Suppressor macrophage treated with lipopolysaccharide for 4 hours (primary cell): Measurements from ENCODE around the gene RBBP7.

Experiments
- DNase-seq: peaks from one replicate; pipeline ENCODE4 v3.0.0-alpha.2; 2020

RBBP7 gene

DNA sequence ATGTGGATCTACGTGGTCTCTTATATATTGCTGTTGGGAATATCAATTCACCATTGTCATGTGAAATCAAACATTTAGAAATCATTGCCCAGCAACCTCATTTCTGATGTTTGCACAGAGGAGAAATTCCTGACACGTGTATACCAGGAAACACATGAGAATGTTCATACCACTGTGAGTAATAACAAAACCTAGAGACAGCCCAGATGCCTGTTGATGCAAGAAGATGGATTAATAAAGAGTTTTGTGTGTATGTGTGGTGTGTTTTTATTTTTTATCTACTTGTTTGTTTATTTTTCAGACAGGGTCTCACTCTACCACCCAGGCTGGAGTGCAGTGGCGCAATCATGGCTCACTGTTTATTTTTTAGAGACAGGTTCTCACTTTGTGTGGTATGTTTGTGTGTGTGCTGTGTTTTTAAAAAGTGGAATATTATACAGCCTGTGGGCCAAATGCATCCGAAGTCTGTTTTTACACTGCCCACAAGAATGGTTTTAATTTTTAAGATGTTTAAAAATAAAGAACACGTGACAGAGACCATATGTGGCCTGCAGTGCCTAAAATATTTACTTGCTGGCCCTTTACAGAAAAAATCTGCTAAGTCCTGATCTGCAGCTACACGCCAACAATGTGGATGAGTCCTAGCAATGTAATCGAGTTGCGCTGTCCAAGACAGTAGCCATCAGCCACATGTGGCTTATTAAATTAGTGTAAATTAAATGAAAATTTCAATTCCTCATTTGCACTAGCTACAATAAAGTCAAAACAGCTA is 44.7 kb downstream of the RBBP7 start:
- DNase-seq: no peak

DNA sequence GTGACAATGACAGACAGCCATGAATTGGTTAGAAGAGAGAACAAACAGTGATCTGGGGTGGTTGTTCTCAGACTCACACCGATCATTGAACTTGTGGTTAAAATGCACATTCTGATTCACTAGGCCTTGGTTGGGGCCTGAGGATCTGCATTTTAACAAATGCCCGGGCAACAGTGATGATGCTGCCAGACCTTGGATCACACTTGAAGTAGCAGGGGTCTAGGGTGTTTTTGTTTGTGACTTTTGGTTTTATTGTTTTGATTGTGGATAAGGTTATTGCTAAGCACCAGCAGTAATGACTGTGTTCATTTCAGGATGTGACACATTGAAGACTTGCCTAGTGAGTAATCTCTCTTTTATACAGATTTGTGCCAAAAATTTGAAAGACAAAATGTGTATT is 47.4 kb downstream of the RBBP7 start:
- no peak for DNase-seq

DNA sequence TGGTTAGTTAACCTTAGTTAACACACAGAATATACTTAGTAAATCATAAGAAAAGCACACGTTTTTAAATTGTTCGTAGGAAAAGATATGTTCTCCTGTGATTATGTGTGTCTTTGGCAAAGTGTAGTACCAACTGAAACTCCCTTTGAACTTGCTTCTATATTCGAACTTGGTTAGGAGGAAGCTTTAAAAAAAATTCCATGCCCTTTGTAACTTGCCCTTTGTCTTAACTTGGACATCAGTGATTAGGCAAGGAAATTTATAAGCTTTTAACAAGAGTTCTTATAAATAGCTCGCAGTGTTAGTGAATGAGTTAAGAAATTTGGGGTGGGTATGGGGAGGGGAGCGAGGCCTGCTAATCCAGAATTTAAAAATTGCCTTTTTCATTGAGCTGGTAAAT is 50.5 kb downstream of the RBBP7 start:
- DNase-seq: no peak

DNA sequence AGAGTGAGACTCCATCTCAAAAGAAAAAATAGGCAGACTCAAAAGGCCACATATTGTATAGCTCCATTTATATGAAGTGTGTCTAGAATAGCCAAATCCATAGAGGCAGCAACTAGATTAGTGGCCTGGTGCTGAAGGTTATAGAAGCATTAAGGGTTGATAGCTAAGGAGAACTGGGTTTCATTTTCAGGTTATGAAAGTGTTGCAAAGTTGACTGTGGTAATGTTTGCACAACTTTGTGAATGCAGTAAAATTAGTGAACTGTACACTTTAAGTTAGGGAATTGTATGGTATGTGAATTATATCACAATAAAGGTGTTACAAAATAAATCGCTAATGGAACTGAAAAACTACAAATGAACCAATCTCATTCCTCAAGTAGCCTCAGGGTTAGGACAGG is 55.6 kb downstream of the RBBP7 start:
- peak; percentile 13 for DNase-seq

DNA sequence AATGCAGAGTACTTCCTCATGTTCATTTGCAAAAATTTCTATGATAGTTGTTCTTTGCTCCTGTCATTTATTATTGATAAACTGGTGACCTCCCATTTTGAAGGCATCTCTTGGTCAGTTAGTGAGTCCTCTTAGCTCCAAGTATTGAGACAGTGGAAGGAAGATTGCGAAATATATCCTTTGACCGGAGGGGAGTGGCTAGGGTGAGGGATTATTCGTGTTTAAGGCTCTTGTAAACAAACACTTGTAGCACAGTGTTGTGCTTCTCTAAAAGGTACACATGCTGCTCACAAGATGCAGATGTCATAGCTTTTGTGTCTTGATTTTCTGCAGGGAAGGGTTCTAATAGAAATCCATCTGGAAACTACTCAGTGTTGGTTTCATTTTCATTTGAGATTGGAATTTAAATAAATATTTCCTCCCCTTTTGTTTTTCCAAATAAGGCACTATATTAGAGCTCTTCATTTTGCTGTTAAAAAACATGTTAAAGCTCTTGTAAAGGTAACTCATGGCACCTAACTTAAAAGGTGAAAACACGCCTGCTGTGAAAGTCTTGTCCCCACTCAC is 62.1 kb downstream of the RBBP7 start:
- DNase-seq: peak; percentile 52

DNA sequence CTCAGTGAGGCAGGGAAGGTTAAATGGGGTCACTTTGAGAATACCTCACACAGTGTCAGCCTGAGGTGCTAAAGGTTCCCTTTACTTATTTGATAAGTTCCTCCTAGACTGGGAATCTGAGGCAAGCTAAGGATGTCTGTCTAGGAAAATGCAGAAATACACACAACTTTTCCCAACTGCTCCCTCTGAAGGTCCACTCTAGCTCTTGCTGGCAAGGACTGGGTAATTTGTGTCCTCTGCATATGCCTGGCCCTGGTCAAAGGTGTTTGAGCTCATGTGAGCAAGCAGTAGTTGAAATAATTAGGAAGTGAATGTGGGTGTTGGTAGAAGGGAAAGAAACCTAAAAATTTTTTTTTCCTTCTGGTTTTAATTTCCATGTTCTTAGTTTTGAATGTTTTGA is 62.6 kb downstream of the RBBP7 start:
- DNase-seq: no peak

DNA sequence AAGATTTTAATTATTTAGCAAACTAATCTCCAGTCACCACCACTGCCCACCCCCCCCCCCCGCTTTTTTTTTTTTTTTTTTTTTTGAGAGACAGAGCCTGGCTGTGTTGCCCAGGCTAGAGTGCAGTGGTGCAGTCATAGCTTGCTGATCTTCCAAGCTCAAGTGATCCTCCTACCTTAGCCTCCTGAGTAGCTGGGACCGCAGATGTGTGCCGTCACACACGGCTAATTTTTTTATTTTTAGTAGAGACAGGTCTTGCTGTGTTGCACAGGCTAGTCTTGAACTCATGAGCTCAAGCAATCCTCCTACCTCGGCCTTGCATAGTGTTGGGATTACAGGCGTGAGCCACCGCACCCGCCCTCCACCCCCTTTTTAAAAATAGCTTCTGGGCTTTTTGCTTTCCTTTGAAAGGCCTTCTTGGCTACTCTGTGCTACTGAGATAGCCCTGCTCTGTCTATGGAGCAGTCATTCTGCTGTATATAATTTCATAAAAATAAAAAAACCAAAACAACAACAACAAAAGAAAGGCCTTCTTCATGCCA is 65.2 kb downstream of the RBBP7 start:
- DNase-seq: no peak

DNA sequence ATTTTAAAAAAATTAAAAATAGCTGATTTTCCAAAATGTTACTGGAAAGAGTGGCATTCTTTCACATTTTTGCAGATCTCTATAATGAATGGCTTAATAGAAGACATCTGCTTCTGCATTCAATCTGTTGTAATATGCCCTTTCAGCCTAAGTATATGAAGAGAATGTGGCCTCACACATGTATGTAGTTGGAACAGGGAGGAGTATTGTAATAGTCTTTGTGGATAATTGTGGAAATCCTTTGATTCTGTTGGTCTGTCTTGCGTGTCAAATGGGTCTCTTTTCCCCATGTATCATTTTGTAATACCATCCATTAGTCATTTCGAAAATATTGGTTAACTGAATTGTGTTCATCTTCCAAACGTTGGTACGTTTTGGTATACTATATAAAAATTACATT is 72.3 kb downstream of the RBBP7 start:
- no peak for DNase-seq

DNA sequence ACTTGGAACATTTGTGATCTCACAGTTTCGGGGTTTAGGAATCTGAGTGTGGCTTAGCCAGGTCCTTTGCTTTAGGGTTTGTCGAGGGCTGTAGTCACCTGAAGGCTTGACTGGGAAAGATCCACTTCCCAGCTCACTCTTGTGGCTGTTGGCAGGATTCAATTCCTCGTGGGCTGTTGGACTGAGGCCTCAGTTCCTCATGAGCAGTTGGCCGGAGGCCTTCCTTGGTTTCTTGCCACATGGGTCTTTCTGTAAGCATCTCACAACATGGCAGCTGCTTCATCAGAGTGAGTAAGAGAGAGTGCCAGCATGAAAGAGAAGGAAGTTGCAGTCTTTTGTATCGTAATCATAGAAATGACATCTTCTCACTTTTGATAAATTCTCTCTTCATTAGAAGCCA is 72.8 kb downstream of the RBBP7 start:
- DNase-seq: peak; percentile 45

DNA sequence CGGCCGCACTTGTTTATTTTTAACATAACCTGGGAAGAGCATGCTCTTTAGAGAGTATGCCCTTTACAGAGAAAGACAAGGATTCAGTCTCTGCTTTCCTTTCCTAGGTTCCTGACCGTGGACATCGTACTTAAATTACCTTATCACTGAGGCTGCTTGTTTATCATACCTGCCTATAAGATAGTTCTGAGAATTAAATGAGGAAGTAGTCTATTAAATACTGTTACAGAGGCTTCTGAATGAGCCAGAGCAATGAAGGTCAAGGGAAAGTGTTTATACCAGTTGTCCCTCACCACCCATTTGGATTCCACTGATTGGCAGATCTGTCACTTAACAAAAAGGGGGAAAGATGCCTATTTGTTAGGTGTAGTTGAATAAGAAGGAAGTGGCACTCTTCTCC is 73.9 kb downstream of the RBBP7 start:
- no peak for DNase-seq
